Measurements from ENCODE around the gene KIAA0319L. TPM values are rescaled to one million over a fixed set of nuclear protein-coding genes. Genes with fewer than 3 reads are reported as not detected.

The KIAA0319L gene
- total RNA-seq, 1 donor from 2014 or later, result 74.7 TPM

DNA sequence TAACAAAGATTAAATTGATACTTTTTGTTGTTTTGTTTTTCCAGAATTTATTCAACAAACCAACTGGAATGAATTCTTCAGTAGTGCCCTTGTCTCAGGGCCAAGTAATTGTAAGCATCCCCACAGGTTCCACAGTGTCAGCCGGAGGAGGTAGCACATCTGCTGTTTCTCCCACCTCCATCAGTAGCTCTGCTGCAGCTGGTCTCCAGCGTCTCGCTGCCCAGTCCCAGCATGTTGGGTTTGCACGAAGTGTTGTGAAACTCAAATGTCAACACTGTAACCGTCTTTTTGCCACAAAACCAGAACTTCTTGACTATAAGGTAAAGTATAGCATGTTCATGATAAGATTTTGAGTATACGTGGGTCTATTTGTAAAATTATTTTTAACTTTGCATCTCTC, 170.2 kb downstream of the KIAA0319L start:
- Mint-ChIP-seq H3K27me3 (ENCODE audit: unreplicated experiment) (peaks cover 3% of the 10 kb centered on the region), H3K36me3 (ENCODE audit: unreplicated experiment) (peaks cover 11% of the 10 kb centered on the region), H3K4me1 (ENCODE audit: low read depth, unreplicated experiment) (peaks cover 6% of the 10 kb centered on the region), H3K9me3 (ENCODE audit: unreplicated experiment) (no peaks in the 10 kb centered on the region), H3K4me3 (ENCODE audit: unreplicated experiment) (no peak overlapping the region), H3K27ac (ENCODE audit: unreplicated experiment) (no peak overlapping the region)
- DNase-seq, result no peak
- TF ChIP-seq, protein P1, sequence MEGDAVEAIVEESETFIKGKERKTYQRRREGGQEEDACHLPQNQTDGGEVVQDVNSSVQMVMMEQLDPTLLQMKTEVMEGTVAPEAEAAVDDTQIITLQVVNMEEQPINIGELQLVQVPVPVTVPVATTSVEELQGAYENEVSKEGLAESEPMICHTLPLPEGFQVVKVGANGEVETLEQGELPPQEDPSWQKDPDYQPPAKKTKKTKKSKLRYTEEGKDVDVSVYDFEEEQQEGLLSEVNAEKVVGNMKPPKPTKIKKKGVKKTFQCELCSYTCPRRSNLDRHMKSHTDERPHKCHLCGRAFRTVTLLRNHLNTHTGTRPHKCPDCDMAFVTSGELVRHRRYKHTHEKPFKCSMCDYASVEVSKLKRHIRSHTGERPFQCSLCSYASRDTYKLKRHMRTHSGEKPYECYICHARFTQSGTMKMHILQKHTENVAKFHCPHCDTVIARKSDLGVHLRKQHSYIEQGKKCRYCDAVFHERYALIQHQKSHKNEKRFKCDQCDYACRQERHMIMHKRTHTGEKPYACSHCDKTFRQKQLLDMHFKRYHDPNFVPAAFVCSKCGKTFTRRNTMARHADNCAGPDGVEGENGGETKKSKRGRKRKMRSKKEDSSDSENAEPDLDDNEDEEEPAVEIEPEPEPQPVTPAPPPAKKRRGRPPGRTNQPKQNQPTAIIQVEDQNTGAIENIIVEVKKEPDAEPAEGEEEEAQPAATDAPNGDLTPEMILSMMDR (IDR thresholded peaks at IDR 0.05; ENCODE audit: partially characterized antibody, unreplicated experiment), result no peak

DNA sequence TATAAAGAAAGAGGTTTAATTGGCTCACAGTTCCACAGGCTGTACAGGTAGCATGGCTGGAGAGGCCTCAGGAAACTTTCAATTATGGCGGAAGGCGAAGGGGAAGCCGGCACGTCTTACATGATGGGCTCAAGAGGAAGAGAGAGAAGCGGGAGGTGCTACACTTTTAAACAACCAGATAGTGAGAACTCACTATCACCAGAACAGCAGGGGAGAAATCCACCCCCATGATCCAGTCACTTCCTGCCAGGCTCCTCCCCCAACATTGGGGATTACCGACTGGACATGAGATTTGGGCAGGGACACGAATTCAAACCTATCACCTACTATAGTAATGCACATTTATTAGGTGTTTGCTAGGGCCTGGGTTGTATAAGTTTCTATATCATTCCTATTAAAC, 170.9 kb downstream of the KIAA0319L start:
- Mint-ChIP-seq H3K4me3 (ENCODE audit: unreplicated experiment) (no peak overlapping the region), H3K27me3 (ENCODE audit: unreplicated experiment) (peaks cover 3% of the 10 kb centered on the region), H3K9me3 (ENCODE audit: unreplicated experiment) (no peaks in the 10 kb centered on the region), H3K4me1 (ENCODE audit: low read depth, unreplicated experiment) (peaks cover 6% of the 10 kb centered on the region), H3K27ac (ENCODE audit: unreplicated experiment) (no peak overlapping the region), H3K36me3 (ENCODE audit: unreplicated experiment) (peaks cover 11% of the 10 kb centered on the region)
- DNase-seq, result no peak
- TF ChIP-seq, protein P1 (IDR thresholded peaks at IDR 0.05; ENCODE audit: partially characterized antibody, unreplicated experiment), result no peak

Other genes with a start within 250 kb of the KIAA0319L start
- gene NCDN, start 396 bp upstream of the KIAA0319L start, total RNA-seq (ENCODE audit: unreplicated experiment), result 95.3 TPM
- 1.1 TPM for gene TFAP2E, start 15.9 kb upstream of the KIAA0319L start, total RNA-seq (ENCODE audit: unreplicated experiment)
- 85.8 TPM for gene PSMB2, start 84.1 kb upstream of the KIAA0319L start, total RNA-seq (ENCODE audit: unreplicated experiment)
- gene C1orf216, start 161.5 kb upstream of the KIAA0319L start, total RNA-seq (ENCODE audit: unreplicated experiment), result 21.6 TPM
- gene CLSPN, start 212.6 kb upstream of the KIAA0319L start, total RNA-seq (ENCODE audit: unreplicated experiment), result 8.2 TPM

Data from glutamatergic neuron (in vitro differentiated cells).